KMS-11 (cell line): ENCODE results near the gene PTPN23.

Source experiments
- H2AFZ ChIP-seq: fragments of 200-600 bp; sonication (generic); 2 replicates; pipeline ENCODE4 v1.6.1; 2016; ENCODE audit warnings: antibody characterized with exemption, mixed run types, low read depth
- H3K27ac ChIP-seq: fragments of 200-600 bp; sonication (generic); 2 replicates; pipeline ENCODE4 v1.6.1; 2016; ENCODE audit warnings: mild to moderate bottlenecking, mixed run types
- H3K27me3 ChIP-seq: fragments of 200-600 bp; sonication (generic); 2 replicates; pipeline ENCODE4 v1.6.1; 2017; ENCODE audit warnings: mild to moderate bottlenecking, low read depth, mixed run types, moderate library complexity; ENCODE audit not compliant: insufficient read depth
- H3K36me3 ChIP-seq: fragments of 200-600 bp; sonication (generic); 2 replicates; pipeline ENCODE4 v1.6.1; 2017; ENCODE audit warnings: mild to moderate bottlenecking, mixed run types; ENCODE audit not compliant: insufficient read depth
- H3K4me1 ChIP-seq: fragments of 200-600 bp; sonication (generic); 2 replicates; pipeline ENCODE4 v1.6.1; 2016; ENCODE audit warnings: mild to moderate bottlenecking, low read depth, mixed run types; ENCODE audit not compliant: poor library complexity, severe bottlenecking
- H3K4me2 ChIP-seq: fragments of 200-600 bp; sonication (generic); 2 replicates; pipeline ENCODE4 v1.7.0; 2016; ENCODE audit warnings: mild to moderate bottlenecking, mixed run types
- H3K4me3 ChIP-seq: fragments of 200-600 bp; sonication (generic); IDR thresholded peaks from 2 replicates; pipeline ENCODE4 v1.6.1; 2017; ENCODE audit warnings: low read depth, low read length, mixed read lengths; ENCODE audit not compliant: insufficient read depth
- H3K79me2 ChIP-seq: fragments of 200-600 bp; sonication (generic); 2 replicates; pipeline ENCODE4 v1.6.1; 2016; ENCODE audit warnings: low read depth, mixed run types; ENCODE audit not compliant: insufficient read depth
- H3K9ac ChIP-seq: fragments of 200-600 bp; sonication (generic); 2 replicates; pipeline ENCODE4 v1.6.1; 2016; ENCODE audit warnings: mild to moderate bottlenecking, mixed run types
- H4K20me1 ChIP-seq: fragments of 200-600 bp; sonication (generic); 2 replicates; pipeline ENCODE4 v1.6.1; 2016; ENCODE audit warnings: mild to moderate bottlenecking, mixed run types; ENCODE audit not compliant: insufficient read depth
- TF ChIP-seq, protein P1 (sequence below): fragments of 200-600 bp; sonication (generic); conservative IDR thresholded peaks from 2 replicates; pipeline ENCODE4 v1.6.1; 2017; ENCODE audit warnings: low read depth, mild to moderate bottlenecking, antibody characterized with exemption, low read length, moderate library complexity, mixed read lengths

PTPN23 gene

DNA sequence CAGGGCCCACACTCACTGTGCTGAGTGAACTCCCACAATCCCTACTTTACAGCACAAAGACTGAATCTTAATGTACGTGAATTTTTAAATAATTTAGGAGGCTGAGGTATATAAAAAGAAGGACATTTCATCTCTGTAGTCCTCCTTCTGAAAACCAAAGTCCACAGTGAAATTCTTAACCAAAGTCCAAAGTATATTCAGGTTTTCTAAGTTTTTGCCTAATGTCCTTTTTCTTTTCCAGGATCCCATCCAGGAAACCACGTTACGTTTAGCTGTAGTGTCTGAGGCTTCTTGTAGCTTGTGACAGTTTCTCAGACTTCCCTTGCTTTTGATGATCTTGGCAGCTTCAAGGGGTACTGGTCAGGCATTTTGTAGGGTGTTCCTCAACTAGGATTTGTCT, 50.4 kb downstream of the PTPN23 start:
- no peaks in the 10 kb centered on the region for H3K36me3 ChIP-seq
- no peak overlapping the region for H3K9ac ChIP-seq
- H2AFZ ChIP-seq = no peak overlapping the region
- no peaks in the 10 kb centered on the region for H4K20me1 ChIP-seq
- H3K4me3 ChIP-seq = no peak overlapping the region
- H3K79me2 ChIP-seq = no peaks in the 10 kb centered on the region
- no peaks in the 10 kb centered on the region for H3K27me3 ChIP-seq
- H3K4me2 ChIP-seq = no peak overlapping the region
- H3K27ac ChIP-seq = no peak overlapping the region
- TF ChIP-seq, protein P1, sequence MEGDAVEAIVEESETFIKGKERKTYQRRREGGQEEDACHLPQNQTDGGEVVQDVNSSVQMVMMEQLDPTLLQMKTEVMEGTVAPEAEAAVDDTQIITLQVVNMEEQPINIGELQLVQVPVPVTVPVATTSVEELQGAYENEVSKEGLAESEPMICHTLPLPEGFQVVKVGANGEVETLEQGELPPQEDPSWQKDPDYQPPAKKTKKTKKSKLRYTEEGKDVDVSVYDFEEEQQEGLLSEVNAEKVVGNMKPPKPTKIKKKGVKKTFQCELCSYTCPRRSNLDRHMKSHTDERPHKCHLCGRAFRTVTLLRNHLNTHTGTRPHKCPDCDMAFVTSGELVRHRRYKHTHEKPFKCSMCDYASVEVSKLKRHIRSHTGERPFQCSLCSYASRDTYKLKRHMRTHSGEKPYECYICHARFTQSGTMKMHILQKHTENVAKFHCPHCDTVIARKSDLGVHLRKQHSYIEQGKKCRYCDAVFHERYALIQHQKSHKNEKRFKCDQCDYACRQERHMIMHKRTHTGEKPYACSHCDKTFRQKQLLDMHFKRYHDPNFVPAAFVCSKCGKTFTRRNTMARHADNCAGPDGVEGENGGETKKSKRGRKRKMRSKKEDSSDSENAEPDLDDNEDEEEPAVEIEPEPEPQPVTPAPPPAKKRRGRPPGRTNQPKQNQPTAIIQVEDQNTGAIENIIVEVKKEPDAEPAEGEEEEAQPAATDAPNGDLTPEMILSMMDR = no peak
- peaks cover 11% of the 10 kb centered on the region for H3K4me1 ChIP-seq

DNA sequence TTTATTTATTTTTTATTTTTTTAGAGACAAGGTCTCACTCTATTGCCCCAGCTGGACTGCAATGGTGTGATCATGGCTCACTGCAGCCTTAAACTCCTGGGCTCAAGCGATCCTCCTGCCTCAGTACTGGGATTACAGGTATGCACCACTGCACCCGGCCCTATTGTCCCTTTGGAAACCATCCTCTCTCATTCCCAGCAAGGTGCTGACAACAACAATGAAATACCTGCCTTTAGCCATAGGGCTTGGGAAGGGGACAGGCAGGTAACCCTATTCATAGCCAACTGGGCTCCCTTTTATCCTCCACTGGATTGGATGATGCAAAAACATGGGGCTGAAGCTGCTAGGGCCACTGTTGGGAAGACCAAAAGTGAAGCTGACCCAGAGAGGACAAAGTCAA, 51.9 kb downstream of the PTPN23 start:
- Histone ChIP-seq H4K20me1 (no peaks in the 10 kb centered on the region), H3K27me3 (no peaks in the 10 kb centered on the region), H3K4me3 (no peak overlapping the region), H3K4me1 (peaks cover 11% of the 10 kb centered on the region), H3K4me2 (no peak overlapping the region), H3K9ac (no peak overlapping the region), H2AFZ (no peak overlapping the region), H3K36me3 (no peaks in the 10 kb centered on the region), H3K27ac (no peak overlapping the region), H3K79me2 (no peaks in the 10 kb centered on the region)
- TF ChIP-seq, protein P1 = no peak

DNA sequence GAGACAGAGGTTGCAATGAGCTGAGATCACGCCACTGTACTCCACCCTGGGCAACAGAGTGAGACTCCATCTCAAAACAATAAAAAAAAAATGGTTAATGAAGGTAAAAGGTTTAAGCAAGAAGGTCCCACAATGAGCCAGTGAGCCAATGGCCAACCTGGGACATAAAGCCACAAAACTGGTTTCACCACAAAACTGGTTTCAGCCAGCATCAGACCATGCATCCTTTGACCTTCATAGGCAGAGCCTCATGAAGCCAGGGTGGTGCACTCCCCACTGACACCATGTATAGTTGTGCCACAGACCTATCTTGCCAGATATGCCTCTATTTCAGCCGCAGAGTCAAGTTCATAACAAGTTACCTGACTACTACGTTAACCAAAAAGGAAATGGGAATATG, 53.0 kb downstream of the PTPN23 start:
- TF ChIP-seq, protein P1 = no peak
- no peaks in the 10 kb centered on the region for H3K79me2 ChIP-seq
- H3K4me2 ChIP-seq = no peak overlapping the region
- no peak overlapping the region for H3K9ac ChIP-seq
- H4K20me1 ChIP-seq = no peaks in the 10 kb centered on the region
- H3K4me1 ChIP-seq = peaks cover 11% of the 10 kb centered on the region
- no peak overlapping the region for H2AFZ ChIP-seq
- H3K27me3 ChIP-seq = no peaks in the 10 kb centered on the region
- H3K4me3 ChIP-seq = no peak overlapping the region
- H3K36me3 ChIP-seq = no peaks in the 10 kb centered on the region
- no peak overlapping the region for H3K27ac ChIP-seq

DNA sequence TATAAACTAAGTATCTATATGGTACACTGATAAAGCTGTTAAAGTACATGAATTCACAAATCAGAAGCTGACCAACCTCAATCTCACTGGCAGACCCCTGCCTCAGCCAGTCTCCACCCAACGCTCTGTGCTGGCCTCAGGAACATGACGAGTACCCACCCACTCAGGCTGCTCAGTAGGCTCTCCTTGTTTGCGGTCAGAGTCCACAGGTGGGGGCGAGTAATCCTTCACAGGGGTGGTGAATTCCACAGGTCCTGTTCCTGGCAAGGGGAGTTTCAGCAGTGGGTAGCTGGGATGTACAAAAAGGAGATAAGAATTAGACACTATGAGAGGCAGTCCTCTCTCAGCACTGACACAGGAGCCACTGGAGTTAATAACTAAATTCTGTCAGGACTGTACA, 54.0 kb downstream of the PTPN23 start:
- peaks cover 11% of the 10 kb centered on the region for H3K4me1 ChIP-seq
- H3K4me3 ChIP-seq = no peak overlapping the region
- no peak overlapping the region for H3K9ac ChIP-seq
- no peak overlapping the region for H2AFZ ChIP-seq
- no peaks in the 10 kb centered on the region for H3K79me2 ChIP-seq
- H3K27ac ChIP-seq = no peak overlapping the region
- no peaks in the 10 kb centered on the region for H4K20me1 ChIP-seq
- TF ChIP-seq, protein P1 = no peak
- no peaks in the 10 kb centered on the region for H3K36me3 ChIP-seq
- no peak overlapping the region for H3K4me2 ChIP-seq
- no peaks in the 10 kb centered on the region for H3K27me3 ChIP-seq
